ENCODE data around the gene SND1.
"Not testable (repeated sequence)": the region's sequence is repeated elsewhere in the genome, so short reads cannot be mapped to it uniquely, and the experiment has no call there.

The SND1 gene

DNA sequence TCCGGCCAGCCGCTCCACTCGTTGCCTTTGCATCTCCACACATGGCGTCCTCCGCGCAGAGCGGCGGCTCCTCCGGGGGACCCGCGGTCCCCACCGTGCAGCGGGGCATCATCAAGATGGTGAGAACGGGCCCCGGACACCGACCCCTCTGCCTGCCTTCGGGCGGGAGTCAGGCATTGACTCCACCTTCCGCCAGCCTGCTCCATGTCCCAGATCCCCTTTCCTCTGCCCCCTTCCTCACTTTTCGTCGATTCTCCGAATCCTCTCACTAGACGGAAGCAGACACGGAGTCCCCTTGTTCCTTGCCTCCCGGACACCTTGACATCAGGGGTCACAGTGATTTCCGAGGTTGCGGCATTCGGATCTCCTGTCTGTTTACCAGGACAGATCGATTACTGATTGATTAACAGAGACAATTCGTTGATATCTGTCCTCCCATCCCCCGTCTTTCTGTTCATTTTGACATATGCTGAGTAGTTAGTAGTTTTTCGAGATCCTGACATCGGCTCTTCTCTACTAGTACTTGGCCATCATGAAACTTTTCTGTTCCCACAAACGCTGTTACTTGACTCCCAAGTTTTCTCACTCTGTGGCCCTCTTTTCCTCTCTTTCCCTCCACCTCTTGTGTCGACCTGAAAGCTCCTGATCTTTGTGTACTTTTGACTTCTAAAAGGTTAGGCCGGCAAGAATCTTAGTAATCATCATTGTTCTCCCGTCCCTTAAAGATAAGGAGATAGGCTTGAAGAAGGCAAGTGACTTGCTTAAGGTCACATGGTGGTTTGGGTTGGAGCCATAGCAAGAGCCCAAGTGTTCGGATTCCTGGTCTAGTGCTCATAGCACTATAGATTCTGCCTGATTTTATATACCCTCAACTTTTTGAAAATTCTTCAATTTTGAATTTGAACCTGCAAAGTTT is 597 bp downstream of the SND1 start:
- no peak for DNase-seq (ENCODE audit: low read depth)

DNA sequence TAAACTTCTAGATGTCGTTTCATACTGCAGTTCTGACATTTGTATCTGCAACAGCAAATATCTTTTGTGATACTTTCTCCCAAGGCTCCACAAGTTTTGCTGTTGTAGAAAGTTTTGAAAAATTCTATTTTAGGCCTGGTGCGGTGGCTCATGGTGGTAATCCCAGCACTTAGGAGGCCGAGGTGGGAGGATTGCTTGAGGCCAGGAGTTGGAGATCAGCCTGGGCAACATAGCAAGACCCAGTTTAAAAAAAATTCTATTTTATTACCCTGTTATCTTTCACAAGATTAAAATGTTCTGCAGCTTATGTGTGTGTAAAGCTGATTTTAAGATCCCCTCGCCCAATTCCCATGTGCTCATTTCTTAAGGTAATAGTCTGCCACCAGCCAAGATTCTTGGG is 1.4 kb downstream of the SND1 start:
- DNase-seq (ENCODE audit: low read depth) = no peak

DNA sequence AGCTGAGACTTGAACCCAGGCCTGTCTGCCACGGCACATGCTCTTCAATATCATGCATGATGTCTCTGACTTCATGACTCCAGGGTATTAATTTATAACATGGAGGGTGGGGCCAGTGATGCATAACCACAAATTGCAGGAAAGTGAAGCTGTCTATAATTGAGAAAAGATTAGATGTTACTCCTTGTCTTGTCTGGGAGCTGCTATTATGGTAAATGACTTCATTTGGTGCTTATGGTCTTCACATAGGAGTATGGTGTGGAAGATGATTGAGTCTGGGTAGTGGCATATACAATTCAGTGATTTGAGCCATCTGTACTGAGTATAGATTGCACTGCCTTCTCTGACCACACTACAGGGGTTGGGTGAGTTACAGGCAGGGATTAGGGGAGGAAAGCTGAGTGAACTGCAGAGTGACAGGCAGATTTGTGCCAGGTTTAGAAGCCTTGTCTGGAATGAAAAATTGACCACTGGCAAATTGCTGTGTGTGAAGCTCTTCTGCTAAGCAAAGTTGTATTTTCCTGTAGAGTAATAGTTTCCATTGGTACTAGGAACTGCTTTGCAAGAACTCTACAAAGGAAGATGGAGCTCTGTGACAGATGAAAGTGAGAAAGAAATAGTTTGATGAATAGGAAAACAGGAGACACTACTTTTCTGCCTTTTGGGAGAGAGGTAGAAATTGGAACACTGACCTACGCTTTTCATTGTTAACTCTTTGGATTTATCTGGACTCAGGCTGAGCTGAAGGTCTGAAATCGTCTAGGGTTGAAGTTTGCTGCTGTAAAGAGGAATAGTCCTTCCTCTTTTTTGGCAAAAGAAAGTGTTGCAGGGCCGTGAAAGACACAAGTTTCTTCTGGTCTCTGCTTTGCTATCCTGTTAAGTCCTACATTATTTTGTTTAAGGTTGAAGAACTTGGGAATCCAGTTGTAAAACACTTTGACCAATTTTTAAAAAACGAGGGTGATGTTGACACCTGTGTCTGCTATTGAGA is 2.7 kb downstream of the SND1 start:
- DNase-seq (ENCODE audit: low read depth) = no peak

DNA sequence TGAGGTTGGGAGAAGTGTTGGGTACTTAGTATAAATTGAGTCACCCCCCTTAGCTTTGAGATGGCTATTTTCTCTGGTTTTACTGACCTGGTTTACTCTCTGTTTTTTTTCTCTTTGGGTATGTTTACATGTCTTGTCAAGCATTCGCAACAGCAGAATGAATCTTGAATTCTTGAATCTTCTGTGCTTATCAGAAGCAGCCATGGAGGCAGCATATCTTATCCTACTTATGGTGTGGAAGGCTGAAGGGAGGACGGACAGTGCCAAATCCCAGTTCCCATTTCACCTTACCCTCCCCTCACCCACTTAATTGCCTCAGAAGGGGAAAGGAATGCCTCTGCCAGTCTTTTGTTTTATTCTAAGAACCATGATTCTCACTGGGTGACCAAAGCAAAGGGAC is 3.7 kb downstream of the SND1 start:
- no peak for DNase-seq (ENCODE audit: low read depth)

DNA sequence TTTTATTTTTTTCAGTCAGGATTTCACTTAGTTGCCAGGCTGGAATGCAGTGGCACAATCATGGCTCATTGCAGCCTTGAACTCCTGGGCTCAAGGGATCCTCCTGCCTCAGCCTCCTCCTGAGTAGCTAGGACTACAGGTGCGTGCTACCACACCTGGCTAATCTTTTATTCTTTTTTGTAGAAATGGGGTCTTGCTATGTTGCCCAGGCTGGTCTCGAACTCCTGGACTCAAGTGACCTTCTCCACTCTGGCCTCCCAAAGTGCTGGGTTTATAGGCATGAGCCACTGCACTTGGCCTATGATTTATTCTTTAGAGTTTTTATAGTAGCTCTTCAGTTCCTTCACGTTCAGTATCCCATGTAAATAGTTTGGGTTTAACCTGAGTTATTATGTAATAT is 5.5 kb downstream of the SND1 start:
- DNase-seq (ENCODE audit: low read depth) = no peak

DNA sequence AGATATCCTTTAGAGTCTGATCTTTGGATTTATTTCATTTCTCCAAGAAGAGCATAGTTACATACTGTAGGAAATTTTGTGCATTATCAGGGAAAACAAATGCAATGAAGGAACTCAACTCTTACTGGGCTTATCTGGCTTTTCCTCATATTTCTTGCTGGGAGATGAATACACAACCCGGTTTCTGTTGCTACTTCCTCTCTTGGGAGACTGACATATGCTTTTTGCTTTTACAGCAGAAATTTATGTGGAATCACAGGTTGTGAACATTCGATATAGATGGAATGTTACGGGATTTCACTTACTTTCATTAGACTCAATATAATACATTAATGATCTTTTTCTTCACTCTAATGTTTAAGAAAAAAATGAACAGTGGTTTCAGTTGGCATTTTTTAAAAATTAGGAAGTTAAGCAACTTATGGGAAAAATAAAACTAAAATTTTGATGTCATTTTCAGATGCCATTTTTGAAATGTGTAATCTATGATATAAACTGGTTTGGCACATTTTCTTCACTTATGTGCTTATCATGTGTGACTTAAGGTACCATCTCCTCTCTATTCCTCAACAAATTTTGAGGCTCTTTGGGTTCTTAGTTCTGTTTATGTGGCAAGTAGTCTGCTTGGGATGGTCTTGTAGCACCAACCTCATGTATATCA is 7.1 kb downstream of the SND1 start:
- no peak for DNase-seq (ENCODE audit: low read depth)

DNA sequence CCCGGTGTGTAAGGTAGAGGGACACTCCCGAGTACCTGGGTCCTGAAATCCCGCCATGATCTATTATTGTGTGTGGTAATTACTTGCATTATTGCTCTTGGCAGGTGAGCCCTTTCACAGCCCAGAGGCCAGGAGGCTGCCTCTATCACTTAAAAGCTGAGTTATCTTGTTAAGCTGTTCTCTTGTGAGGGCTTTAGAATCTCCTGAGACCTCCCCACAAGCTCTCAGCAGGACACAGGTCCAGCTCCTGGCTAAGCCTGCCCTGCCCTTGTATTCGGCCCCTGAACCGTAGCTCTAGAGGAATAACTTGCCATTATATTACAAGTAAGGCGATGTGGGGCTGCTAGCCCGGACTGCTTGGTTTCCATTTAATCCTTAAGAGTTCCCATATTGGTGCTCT is 13.9 kb downstream of the SND1 start:
- DNase-seq (ENCODE audit: low read depth) = no peak

DNA sequence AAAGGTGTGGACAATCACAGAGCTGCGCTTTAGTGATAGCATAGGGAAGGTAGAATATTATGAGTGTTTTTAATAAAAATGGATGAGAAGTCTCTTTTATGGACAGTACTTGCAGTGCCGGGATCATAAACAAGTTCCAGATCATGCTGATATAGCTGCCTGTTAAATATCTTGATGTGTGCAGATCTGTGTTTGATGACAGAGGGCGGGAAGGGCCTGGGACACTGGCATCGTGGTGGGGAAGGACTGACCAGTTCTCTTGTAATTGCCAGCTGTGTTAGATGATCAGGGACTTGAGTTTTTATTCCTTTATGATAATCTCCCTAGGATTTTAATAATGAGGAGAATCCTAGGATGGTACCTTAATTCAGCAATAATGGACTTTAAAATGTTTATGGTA is 14.6 kb downstream of the SND1 start:
- DNase-seq (ENCODE audit: low read depth) = no peak

DNA sequence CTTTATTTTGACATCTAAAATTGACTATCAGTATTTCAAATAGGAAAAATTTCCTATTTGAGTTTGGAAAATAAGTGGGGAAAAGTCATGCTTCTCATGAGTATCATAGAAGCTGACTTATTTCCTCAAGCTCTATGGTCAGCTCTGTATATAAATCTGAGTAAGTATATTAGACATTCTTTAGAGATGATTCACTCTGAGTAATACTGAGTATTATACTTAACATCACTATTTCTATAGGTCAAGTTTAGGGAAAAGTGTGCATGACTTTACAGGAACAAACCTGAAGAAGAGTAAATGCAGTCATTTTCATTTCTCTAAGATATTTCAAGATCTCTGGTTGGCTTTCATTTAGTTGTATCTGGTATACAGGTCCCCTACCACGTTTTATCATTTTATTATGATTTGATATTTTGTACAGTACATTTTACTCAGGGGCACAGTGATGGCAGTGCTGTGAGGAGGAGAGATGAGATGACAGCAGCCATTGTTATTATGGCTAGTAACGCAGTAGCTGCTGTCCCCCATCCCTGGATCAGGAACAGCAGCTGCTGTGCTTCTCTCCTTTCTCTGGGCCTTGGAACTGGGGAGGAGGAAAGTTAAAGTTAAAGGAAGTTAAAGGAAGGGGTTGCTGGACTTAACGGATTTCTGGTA is 15.2 kb downstream of the SND1 start:
- no peak for DNase-seq (ENCODE audit: low read depth)

DNA sequence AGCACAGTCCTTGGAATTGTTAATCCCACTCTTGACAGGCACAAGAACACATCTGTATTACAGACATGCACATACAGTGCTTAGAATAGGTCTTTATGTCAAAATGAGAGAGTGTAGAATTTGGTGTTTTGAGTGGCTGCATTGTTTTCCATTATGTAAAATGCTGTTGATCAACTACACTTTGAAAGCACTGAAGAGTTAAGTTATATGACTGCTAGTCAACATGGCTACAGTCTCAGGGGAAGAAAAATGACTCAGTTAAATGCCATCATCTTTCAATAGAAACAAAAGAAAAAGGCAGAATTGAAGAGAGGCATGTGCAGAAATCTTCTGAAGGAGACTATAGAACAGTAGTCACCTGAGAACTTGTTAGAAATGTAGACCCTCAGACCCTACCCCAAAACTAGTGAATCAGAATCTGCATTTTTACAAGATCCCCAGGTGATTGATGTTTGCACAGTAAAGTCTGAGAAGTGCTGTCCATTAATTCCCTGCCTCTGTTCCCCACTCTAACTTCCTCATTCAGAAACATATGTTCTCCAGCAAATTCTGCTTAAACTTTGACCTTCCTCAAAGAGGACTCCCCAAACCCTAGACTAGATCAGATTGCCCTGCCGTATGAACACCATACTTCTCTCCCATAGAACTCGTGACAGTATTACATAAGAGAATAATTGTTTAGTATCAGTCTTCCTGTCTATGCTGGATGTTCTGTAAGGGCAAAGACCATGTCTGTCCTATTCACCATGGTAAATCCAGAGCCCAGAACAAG is 16.0 kb downstream of the SND1 start:
- no peak for DNase-seq (ENCODE audit: low read depth)

DNA sequence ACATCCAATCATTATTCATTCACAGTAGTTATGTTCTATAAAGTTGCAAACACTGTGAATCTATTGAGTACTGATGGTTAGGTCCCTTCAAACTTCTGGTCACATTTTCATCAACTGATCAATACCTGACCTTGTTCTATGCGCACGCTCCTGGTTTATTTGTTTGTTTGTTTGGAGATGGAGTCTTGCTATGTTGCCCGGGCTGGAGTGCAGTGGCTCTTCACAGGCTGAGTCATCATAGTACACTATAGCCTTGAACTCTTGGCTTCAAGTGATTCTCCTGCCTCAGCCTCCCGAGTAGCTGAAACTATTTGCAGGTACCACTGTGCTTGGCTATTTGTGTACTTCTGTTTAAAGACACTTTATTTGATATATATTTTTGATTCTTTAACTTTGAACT is 19.3 kb downstream of the SND1 start:
- DNase-seq (ENCODE audit: low read depth) = no peak

DNA sequence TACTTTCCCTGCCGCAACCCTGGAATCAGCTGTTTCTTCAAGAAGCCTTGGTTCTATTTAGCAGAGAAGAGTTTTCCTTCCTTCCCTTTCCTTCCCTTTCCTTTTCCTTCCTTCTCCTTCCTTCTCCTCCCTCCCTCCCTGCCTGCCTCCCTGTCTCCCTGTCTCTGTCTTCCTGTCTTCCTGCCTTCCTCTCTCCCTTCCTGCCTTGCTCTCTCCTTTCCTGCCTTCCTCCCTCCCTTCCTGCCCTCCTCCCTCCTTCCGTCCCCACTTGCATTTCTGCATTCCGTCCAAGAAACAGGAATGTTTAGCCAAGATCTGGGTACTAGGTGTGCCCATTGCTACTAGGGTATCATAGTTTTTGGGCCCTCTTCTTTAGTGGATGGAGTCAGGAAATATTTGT is 21.9 kb downstream of the SND1 start:
- DNase-seq (ENCODE audit: low read depth) = no peak

DNA sequence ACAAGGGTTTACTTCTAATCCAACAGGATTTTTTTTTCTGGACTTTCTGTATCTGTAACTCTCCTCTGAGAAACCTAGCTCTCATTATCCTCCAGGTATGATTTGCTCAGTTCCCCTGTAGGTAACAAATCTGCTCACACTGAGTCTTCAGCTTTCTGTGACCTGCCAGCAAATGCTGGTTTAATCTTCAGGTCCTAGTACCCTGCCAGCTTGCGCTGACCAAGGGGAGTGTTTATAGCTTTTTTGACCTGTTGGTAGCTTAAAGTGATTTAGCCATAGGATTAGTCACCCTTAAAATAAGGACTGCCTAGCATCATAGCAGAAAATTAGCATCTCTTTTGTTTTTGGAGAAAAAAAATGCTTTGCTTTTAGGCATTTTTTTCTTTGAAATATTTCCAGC is 22.4 kb downstream of the SND1 start:
- DNase-seq (ENCODE audit: low read depth) = no peak

DNA sequence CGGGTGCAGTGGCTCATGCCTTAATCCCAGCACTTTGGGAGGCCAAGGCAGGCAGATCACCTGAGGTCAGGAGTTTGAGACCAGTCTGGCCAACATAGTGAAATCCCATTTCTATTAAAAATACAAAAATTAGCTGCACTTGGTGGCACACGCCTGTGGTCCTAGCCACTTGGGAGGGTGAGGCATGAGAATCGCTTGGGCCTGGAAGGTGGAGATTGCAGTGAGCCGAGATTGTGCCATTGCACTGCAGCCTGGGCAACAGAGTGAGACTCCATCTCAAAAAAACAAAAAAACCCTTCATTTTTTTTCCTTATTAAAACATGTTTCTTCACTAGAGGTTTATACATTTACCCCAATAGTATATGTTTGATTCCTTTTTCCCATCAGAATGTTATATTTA is 22.9 kb downstream of the SND1 start:
- not testable (repeated sequence) for DNase-seq (ENCODE audit: low read depth)

DNA sequence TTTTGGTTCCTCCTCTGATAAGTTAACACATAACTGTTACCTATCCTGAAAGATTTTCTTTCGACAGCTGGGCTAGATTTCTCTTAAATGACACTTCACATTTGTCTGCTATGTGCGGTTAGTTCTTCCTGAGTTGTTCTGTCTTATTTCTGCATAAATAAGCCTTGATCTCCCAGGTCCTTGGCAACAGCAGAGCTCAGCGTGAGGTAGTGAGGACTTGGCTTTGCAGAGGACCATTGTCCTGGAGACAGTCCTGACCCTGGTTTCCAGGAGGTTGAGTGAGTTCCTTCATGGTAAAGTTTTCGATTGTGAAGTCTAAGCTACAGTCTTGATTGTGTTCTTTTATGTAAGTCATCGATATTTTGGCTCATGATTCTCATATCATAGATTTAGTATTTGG is 23.7 kb downstream of the SND1 start:
- no peak for DNase-seq (ENCODE audit: low read depth)

DNA sequence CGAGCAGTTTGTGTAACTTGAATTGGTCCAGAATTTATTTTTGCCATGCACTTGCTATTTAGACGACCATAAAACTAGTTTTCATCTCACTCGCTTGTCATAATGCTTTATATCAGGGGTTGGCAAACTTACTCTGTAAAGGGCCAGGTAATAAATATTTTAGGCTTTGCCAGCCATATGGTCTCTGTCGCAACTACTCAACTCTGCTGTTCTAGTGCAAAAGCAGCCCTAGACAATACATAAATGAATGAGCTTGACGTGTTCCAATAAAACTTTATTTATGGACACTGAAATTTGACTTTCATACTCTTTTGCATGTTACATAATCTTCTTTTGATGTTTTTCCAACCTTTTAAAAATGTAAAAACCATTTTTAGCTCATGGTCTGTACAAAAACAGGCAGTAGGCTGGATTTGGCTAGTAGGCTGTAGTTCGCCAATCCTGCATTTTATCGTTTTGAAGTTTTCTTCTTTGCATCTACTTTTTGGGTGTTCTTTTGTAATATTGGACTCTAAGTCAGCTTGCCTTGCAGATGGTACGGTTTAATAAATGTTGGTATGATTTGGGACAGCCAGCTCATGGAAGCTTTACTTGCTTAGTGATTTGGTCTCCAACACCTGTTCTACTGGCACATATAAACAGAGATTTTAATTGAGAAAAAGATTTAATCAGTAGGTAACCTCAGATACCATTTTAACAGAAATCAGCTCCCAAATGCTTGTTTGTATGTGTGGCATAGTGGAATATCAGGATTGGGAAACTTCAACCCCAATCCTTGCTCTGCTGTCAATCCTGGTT is 25.6 kb downstream of the SND1 start:
- DNase-seq (ENCODE audit: low read depth) = no peak

DNA sequence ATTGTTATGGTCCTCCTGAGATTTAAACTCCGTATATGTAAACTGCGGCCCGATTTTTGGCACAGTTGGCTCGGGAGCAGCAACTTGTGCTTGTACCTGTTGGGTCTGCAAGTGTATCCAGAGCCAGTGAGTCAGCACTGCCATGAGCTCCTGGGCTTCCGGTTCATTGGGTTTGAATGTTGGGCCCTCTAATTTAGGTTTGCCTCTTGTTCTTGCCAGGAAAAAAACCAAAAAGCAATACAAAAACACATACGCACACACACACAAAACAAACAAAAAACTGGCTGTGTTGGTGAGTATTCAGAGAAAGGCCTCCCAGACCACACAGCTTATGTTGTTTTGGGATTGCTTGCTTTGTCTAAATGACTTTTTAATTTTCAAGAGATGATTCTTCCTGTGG is 26.3 kb downstream of the SND1 start:
- no peak for DNase-seq (ENCODE audit: low read depth)

DNA sequence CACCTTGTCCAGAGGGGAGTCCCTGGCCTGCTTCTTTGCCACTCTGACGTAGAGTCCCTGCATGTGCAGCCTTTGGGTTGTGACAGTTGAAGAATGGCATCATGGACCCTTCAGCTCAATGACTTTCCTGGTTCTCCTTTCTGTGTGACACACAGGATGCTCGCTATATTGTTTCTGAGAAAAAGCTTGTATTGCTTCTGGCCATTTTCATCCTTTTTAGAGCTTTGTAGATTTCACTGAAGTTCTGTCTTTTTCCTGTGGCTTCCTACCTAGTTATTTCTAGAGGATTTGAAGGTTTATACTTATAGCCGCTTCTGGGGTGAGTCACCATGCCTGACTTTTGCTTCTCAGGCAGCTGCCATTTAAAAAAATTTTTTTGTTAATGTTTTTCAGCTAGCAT is 27.0 kb downstream of the SND1 start:
- no peak for DNase-seq (ENCODE audit: low read depth)

DNA sequence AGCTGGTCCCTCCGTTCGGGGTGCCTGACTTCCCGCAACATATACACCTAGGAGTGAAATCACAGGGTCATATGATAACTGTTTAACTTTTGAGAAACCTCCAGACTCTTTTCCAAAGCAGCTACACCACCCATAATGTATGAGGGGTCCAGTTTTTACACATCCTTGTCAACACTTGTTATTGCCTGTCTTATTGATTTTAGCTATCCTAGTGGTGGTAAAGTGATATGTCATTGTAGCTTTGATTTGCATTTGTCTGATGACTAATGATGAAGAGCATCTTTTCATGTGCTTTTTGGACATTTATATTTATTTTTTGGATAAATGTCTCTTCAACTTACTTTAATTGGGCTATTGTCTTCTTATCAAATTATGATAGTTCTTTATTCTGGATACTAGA is 29.0 kb downstream of the SND1 start:
- no peak for DNase-seq (ENCODE audit: low read depth)

DNA sequence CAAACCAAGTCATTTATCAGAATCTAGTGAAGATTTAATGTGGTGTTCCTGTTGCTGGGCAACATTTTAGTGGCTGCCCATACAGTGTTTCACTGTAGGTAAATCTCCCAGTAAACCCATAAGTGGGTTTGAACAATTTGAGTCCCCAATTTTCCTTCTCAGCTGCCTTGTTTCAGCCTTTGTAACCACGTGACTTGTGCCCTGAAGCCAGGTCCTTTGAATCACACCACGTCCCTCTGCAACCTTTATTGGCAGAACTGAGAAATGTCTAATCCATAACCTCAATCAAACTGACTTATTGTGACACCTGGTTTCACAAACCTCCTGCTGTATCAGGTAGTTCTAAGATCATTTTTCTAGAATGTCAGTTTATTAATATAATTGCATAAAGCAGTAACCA is 30.1 kb downstream of the SND1 start:
- no peak for DNase-seq (ENCODE audit: low read depth)
